Activated CD4-positive, alpha-beta T cell treated with anti-CD3 and anti-CD28 coated beads for 24 hours (primary cell): ENCODE results near the gene HCN3.

Experiments used
- DNase-seq, 2 donors: peaks; one replicate each; pipeline ENCODE4 v3.0.0-alpha.2; 2020; ENCODE audit warnings: low read depth in 2 of 2

HCN3 gene

DNA sequence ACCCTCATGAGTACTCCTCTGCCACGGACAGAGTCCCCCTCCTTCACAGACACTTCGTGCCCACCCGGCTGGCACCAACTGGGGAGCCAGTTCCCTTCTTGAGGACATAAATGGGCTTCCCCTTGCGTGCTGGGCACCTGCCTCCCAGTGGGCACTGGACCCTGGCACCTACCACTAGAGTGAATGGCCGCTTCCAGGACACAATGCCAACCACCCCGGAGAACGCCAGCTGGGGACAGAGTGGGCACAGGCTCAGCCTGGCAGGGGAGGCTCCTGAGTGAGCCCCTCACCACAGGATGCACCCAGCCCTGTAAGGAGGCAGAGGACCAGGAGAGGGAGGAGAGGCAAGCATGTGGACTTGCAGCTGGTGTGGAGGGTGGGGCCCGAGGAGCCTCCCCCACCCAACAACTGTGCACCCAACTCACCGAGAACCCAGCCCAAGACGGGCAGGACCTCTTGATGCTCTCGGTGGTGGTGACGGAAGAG, 23.0 kb upstream of the HCN3 start:
- no peak for DNase-seq

DNA sequence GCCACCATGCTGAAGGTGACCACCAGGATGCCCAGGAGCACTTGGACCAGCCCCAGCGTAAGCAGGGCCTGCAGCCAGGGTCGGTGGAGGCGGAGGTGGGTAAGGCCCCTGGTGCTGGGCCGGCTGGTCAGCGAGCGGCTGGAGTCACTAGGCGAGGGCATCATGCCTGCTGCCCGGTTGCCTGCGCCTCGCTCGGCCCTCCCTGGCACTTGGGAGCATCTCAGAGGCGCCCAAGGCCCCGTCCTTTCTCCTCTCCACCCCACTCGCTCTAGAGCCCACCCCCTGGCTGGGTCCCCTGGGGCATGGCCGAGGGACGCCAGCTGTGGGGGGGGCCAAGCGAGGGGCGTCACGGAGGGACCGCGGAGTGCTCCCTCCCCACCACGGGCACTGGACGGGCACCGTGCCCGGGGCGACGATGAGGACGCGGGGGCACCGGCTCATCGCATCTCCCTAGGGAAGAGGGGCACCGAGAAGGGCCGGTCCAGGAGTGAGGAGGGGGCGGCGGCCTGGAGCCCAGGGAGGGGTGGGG, 22.5 kb upstream of the HCN3 start:
- DNase-seq, result no peak

DNA sequence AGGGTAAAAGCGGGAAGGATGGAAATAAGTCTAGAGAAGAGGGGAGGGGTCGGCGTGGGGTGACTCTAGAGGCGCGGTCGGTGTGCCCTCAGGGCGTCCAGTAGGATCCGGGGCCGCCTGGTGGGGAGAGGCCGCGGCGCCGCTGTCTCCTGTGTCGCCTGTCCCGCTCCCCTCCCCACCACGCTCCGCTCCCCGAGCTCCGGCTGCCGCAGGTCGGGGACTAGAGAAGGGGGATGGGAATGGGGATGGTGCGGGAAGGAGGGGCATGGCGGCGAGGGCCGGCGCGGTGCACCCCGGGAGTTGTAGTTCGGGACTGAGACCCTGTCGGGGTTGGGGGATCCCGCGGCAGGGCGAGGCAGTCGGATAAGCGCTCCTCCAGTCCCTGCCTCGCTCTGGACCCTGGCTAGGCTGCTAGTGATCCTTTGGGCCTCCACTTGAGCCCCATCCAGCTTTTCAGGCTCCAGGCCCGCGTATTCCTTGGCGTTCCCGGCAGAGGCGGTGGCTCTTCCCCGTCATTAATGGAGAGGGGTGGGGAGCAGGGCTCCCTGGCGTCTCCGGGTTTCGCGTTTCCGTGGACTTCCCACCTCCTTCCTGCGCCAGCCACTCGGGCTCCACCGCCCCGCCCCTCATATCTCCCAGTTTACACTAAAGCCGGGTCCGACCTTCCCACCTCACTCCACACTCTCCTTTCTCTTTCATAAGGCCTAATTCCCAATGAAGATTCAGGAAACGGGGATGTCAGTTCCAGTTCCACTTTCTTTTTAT, 21.8 kb upstream of the HCN3 start, which contains the start of gene ENTREP3:
Gene ENTREP3 (minus strand): TSS at position 241 of the 765 bp plus-strand sequence. CDS start 606 bp downstream, outside the sequence.
- peak; percentile 68 to 72 for DNase-seq

DNA sequence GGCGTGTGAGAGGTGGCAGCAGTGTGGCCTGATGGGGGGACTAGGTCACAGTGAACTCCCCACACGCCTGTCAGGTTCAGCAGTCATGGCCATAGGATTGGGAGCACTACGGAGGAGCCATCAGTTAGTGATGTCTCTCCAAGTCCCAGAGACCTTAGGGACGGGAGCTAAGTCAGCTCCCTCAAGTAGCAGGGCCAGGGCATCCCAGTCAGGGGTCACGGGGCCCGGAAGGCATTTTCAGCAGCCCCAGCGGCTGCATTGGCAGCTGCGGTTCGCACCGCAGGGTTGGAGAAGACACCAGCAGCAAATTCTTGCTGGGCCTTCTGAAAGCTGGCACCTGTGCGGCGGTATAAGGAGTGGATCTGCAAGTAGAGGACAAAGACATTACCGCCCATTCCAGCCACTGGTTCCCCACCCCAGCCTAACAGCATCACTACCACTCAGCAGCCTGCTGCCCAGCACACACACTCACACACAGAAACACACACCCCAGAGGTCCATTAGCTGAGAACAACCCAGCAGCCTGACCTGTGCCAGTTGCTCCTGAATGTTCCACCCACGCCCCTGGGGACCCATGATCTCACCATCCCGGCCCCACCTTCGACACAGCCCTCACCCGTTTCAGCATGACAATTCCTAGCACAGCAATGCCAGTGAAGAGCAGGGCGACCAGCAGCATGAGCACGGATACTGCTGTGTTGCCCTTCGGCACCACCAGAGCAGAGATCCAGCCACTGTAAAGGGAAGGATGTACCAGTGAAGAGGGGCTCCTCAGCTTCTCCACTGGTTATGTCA, 21.0 kb upstream of the HCN3 start:
- no peak for DNase-seq

DNA sequence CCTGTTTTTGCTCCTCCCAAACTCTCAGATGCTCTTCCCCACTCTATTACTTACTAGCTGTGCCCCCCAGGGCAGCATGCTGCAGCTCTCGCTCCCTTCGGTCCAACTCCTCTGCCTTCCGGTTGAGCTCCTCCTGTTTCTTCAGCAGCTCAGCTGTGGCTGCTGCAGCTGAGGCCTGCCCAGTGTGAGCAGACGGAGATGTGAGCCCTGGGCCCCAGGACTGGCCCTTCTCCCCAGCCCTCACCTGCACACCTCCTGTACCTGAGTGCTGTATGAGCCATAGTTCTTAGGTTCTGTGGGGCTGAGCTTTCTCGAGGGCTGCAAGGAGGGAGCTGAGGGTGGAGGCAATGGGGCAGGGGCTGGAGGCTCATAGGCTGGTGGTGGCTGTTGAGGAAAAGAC, 17.0 kb upstream of the HCN3 start:
- DNase-seq, result no peak

DNA sequence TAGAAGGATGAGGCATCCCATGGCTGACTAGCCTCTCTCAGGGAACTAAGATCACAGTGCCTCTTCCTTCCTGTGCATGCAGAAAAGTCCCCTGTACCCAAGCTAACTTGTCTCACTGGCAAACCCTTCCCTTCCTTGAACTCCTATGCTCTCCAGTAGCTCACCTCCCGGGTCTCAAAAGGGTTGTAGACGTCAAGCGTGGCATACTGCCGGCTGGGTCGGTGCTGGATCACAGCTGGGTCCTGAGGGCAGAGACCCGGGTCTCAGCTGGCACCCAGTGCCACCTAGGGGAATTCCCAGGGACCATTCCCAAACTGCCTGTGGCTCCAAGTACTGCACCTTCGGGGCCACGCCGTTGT, 15.8 kb upstream of the HCN3 start:
- no peak for DNase-seq

DNA sequence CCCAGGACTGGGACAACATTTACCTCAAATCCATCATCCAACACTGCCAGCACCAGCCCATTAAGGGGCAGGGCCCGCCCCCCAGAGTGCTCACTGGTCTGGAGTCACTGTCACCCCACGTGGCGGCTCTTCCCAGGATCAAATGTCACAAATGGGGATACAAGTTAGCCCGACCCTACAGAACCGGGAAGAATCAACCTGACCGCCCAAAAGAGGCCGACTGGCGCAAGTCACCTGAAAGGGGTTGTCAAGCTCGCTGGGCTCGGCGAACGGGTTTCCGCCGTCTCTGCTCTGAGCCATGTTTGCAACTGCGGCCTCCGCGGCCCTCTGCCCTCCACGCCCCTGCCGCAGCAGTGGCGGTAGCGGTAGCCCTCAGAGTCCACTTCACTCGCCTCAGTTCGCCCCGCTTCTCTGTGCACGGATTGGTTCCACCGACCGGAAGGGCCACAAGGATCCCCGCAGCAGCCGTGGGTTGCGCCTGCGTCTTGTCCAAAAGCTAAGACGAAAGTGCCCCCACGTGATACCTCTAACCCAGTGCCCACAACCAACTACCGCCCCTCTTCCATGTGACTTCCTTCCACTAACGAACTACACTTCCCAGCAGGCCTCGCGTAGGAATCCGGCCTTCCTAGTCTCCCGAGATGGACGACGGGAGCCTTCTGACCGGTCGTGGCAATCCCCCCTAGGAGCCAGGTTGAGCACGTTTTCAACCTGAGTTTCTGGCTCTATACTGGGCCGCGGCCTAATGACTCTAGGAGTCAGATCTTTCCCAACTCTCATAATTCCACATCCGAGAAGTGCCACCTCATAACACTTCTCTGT, 15.2 kb upstream of the HCN3 start, which contains the start of gene SCAMP3:
Gene SCAMP3 (minus strand): TSS at position 509 of the 822 bp plus-strand sequence. CDS start 209 bp downstream, at position 300.
- DNase-seq, result peak; percentile 81 to 84

DNA sequence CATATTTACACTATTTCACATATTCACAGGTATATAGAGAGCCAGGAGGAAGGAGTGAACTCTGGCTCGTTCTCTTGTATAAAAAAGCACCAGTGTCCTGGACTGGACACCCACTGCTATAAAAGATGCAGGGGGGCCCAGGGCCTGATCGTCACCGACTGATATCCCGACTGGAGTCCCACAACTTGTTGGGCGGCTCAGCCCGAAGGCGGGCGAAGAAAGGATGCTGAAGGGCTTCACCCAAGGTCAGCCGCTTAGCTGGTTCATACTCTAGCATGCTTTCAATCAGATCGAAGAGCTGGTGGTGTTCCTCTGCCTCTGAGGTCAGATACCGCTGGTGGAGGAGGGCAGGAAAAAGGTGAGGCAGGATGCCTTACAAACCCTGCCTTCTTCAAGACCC, 14.2 kb upstream of the HCN3 start:
- no peak for DNase-seq

DNA sequence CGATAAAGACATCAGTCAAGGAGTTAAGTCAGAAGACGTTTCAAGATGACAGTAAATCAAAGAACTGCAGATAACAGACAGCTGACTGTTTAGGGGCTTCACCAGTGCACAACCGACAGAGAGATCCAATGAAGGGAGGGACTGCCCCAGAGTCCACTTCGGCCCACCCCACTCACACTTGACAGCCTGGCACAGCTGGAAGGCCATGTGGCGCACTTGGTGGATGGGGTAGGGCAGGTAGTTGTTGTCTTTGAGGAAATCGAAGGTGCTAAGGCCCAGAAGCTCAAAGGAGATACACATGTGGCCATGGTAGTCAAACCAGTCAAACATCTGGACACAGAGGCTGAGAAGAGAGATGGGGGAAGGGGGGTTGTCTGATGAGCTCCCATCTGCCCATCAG, 10.7 kb upstream of the HCN3 start:
- DNase-seq, result no peak

DNA sequence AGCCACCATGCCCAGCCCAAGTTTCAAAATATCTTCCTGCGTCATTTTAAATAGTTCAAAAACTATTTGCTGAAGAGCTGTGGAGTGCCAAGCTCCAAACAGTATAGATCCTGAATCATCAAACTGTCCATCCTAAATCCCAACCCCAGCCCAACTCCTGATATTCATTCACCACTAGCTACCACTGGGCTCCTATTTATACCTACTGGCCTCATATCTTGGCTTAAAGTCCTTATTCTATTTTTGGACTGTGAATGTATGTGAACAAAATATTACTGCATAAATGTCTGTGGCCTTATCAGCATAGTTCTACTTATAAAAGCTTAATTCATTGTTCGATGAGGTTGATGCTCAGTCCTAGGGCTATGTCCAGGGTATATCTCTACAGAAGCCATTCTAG, 9.9 kb upstream of the HCN3 start:
- DNase-seq, result no peak

DNA sequence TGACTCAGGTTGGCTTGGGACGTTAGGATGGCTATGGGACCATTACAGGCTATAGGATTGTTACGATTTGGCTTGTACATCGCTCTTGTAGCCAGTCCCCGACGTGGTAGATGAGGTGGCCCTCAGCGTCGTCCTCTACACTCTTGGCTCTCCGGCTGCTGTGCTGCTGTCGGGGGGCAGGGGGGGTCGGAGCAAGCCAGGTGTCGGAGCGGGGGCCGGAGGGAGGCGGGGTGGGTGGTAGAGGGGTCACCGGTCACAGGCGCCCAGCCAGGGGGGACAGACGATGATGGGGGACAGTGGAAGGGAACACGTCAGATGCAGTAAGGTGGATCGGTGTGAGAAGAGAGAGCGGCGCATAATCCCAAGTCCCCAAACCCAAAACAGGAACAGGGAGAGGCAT, 8.6 kb upstream of the HCN3 start:
- DNase-seq, result no peak

DNA sequence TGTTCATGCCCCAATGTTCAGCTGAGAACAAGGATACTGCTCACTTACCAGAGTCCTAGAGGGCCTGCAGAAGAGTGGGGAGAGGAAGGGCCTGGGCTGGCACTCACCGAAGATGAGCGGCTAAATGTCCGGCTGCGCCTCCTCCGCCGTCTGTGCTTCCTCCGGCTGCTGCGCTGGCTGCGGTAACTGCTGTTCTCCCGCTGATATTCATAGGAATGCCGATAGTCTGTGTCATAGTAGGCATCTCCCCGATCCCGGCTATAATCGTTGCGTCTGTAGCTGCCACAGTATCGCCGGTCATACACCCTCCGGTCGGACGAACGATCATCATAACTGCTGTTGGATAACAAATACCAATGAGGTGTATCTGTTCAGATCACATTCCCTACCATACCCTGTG, 7.9 kb upstream of the HCN3 start:
- DNase-seq, result no peak

DNA sequence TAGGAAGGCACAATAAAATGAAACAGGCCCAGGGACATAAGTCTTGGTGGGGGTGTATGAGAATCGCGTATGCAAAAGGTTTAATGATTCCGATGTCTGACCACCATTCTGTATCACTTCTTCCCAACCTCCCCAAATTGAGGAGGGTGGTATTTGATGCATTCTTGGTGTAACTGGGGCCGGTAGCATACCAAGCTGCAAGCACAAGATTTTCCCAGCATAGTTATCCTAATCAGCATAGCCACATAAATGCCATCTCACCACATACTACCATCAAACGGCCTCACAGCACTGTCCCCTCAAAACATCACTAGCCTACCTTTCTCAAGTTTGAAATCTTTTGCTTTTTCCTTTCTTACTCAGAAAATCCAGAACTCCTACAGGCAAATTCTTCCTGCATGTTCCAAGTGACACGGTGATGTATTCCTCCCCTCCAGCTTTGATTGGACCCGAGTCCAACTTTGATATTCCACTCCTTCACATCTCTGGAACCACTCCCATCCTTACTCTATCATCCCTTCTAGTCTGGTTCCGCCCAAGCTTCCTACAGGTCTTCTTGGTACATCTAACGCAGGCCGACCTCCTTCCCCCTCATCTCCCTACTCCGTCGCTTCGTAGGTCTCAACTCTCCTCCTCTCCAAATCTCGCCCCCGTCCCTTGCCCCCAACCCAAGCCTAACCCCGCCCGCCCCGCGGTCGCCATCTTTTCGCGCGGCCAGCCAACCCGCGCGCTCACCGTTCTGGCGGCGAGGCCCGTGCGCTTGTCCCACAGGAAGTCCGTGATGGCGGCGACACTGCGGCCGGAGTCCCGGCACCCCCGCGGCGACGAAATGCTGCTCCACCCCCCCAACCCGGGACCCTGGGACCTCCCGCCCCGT, 4.6 kb upstream of the HCN3 start:
- DNase-seq, result no peak

DNA sequence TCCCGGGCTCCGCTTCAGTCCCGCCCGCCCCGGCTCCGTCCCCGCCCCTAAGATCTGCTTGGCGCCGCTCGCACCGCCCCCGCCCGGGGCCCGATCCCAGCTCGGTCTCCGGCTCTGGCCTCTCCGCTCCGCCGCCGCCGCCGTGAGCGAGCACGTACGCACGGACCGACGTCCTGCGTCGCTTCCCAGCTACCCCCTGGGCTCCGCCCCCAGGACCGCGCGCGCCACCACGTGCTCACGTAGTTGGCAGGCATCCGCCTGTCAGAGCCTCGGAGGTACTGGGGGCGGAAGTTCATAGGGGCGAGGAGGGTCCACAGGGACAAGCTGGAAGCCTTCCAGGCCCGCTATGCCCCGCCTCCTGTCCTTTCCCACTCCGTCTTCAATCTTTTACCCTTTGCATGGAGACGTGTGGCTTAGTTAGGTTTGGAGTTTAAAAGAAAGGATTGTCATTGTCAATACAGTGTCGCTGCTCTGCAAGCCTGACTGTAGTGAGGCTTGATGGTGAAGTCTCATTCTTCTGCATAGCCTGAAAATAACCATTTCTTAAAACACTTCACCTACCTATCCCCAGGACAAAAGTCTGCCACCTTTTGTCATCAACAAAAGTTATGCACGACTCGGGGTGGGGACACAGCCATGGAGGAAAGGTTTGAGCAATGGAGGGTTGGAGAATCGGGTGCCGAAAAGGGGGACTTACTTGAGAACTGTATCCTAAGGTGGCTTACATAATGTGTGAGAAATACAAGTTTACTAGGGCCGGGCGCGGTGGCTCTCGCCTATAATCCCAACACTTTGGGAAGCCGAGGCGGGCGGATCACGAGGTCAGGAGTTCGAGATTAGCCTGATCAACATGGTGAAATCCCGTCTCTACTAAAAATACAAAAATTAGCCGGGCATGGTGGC, 3.7 kb upstream of the HCN3 start, which contains the start of gene CLK2:
Gene CLK2 (minus strand): TSS at position 162 of the 903 bp plus-strand sequence. CDS start 2,527 bp downstream, outside the sequence.
- DNase-seq, result peak; percentile 95 to 97

DNA sequence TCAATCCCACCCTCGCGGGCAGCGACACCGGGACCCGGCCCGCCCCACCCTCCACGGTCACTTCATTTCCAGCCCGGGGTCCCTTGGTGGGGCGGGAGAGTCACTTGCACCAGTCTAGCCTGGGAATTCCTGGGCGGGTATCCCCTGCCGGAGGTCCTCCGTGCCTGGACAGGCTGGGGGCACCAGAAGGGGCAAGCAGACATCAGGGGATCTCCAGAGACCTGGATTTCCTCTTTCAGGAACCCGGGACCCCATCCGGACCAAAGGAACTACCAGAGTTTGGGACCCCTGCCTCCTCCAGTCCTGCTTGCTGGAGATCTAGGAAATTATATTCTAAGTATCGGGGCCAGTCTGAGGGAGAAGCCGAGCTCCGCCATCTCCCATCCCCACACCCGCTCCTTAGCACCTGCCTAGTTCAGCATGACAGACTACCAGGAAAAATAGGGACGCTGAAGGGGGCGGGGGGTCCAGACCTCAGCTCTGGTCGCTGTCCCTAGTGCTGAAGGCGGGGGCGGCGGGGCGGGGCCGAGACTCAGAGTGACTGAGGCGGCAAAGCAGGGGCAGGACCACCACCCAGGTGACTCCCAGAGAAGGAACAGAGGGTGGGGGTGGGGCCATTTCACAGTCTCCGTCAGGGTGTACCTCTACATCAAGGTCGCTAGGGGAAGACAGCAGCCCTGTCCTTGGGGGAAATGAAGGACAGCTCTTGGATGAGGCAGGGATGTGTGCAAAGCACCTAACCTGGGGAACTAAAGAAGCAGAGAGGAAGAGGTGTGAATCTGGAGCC, 832 bp downstream of the HCN3 start:
- DNase-seq, result peak; percentile 61 to 74

DNA sequence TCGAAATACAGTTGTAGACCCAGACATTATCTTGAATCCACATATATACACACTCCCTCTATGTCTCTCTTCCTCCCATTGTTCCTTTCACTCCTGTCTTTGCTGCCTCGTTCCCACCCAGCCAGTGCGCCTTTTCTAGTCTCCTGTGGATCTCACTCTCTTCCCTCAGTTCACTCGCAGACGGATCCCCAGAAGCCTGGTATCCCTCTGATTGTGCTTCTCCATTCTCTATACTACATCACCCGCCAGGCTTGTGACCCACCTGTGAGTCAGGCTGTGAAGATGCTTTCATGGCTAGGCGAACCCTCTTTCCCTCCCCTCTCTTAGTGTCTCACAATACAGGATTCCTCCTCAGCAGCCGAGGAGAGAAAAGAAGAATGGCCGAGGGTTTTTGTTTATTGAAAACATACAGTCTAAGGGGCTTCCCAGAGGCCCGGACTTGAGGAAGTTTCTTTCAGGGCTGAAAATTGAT, 1.5 kb downstream of the HCN3 start:
- DNase-seq, result no peak

DNA sequence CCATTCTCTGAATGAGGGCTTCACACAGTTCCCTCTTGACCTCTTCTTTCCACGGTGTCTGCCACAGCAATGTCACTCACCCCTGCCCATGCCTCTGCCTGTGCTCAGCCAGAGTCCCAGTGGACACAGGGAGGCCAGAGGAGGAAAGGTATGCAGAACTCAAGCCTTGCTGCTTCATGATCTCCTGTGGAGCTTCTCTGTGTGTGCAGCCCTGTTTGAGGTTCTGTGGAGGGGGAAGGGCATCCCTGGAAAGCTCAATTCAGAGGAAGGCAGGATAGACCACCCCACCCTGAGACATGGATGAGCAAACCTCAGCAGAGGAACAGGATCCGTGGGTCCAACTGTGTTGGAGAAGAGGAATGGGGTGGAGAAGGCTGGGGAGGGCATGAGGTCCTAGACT, 2.0 kb downstream of the HCN3 start:
- no peak for DNase-seq

DNA sequence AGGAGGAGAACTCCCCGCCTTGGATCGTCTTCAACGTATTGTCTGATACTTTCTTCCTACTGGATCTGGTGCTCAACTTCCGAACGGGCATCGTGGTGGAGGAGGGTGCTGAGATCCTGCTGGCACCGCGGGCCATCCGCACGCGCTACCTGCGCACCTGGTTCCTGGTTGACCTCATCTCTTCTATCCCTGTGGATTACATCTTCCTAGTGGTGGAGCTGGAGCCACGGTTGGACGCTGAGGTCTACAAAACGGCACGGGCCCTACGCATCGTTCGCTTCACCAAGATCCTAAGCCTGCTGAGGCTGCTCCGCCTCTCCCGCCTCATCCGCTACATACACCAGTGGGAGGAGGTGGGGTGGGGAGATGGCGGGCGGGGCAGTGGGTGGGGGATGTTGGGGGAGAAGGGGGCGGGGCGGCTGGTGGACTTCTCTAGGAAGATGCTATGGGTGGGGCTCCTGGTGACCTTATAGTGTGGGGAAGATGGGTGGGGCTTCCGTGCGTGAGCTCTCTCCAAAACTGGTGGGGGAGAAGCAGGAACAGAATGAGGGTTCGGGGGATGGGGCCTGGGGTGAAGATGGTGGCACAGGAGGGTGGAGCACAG, 5.3 kb downstream of the HCN3 start:
- no peak for DNase-seq
